ENCODE results near the gene RYR3.
A peak's percentile ranks its signal among the peaks of the same experiment; 100 is the strongest.

The RYR3 gene

DNA sequence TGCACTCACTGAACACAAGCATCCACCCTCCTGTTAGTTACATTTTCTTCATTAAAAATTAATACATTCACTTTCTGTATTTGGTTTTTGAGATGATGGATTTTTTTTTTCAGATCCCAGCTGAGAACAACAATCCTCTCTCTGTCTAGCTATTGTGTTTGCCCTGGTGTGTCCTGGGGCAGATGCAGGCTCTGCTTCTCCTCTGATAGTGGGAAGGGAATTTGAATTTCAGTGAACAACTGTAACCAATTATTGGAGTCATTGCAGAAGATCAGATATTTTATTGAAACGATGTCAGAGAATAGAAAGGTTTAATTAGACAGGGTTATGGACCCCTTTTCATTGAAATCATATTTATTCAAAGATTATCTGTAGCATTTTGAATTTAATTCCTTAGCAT lies 33.1 kb upstream of the RYR3 start:
- peak; percentile 45; the same call in 1 of the 2 replicates for TF ChIP-seq TCF4 (CRISPR knock-in tag; IDR thresholded peaks at IDR 0.05; ENCODE audit: borderline replicate concordance)
- TF ChIP-seq TOX (CRISPR knock-in tag; IDR thresholded peaks at IDR 0.05; ENCODE audit: borderline replicate concordance), result no peak
- no peak for ATAC-seq

DNA sequence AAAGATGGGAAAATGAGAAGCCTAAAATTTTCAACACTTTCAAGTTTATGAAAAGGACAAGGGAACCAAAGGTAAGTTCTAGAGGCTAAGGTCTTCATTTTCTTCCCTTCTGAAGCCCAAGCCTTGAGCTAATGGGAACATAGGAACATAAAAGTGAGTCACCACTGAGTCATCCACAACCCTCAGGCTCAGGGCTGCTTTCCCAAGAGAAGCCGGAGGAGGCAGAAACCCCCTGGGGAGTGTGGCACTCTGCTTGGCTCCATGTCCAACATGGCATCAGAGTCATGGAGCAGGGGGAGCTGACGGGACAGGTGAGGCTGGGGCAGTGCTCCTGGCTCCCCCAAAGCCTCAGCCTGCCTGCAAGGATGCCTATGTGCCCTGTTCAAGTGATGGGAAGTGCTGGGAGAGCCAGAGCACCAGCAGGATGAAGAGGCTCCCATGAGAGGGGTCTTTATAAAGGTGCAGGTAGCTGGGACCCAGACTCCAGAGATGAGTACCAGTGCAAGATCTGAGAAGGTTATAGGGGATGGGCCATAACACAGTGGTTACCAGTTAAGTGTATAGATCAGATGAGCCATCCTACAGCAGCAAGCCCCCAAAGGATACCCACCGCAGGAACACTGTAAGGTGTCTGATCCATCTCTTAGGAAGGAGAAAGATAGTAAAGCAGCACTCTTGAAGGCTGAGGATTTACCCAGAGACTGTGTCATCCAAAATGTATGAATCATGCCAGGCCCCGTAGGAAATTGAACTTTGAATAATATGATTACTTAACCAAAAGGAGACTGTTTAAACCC lies 31.8 kb upstream of the RYR3 start:
- peak; percentile 99 for ATAC-seq
- peak; percentile 16; the same call in 1 of the 2 replicates for TF ChIP-seq ISL1 (CRISPR knock-in tag; IDR thresholded peaks at IDR 0.05)
- TF ChIP-seq ARNTL (CRISPR knock-in tag; IDR thresholded peaks at IDR 0.05; ENCODE audit: borderline replicate concordance, low read depth), result no peak

DNA sequence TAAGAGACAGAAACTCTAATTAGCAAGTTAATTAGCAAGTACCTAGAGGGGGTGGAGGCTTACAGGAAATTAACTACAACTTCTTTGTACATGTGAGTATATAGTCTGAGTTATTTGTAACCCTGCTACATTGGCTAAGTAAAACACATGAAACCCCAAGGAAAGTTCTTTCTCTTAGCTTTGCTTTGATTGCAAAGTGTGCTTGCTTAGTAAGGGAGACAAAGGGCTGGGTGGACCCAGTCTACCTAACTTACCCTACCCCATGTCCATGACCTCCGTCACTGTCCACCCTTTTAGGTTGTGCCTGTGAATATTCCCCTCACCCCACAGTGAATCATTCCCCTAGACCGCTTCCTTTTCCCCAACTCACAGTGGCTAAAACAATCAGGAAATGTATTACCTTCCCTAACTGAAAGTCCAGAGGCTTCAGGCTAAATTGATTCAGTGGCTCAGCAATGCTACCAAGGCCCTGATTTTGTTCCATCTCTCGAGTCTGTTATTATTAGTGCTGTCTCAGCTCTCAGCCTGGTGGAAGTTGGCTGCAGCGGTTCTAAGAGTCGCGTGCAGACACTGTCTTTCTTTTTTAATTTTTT lies 31.1 kb upstream of the RYR3 start:
- ATAC-seq, result peak; percentile 61
- TF ChIP-seq BACH2 (CRISPR knock-in tag; IDR thresholded peaks at IDR 0.05; ENCODE audit: borderline replicate concordance) (no peak), ZFP30 (CRISPR knock-in tag; IDR thresholded peaks at IDR 0.05) (no peak), ARNTL (CRISPR knock-in tag; IDR thresholded peaks at IDR 0.05; ENCODE audit: borderline replicate concordance, low read depth) (no peak), ISL1 (CRISPR knock-in tag; IDR thresholded peaks at IDR 0.05) (no peak), PPARA (CRISPR knock-in tag; IDR thresholded peaks at IDR 0.05; ENCODE audit: borderline replicate concordance) (no peak), CSDC2 (CRISPR knock-in tag; IDR thresholded peaks at IDR 0.05) (no peak)
- TF ChIP-seq, protein P1, sequence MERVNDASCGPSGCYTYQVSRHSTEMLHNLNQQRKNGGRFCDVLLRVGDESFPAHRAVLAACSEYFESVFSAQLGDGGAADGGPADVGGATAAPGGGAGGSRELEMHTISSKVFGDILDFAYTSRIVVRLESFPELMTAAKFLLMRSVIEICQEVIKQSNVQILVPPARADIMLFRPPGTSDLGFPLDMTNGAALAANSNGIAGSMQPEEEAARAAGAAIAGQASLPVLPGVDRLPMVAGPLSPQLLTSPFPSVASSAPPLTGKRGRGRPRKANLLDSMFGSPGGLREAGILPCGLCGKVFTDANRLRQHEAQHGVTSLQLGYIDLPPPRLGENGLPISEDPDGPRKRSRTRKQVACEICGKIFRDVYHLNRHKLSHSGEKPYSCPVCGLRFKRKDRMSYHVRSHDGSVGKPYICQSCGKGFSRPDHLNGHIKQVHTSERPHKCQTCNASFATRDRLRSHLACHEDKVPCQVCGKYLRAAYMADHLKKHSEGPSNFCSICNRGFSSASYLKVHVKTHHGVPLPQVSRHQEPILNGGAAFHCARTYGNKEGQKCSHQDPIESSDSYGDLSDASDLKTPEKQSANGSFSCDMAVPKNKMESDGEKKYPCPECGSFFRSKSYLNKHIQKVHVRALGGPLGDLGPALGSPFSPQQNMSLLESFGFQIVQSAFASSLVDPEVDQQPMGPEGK (CRISPR knock-in tag; IDR thresholded peaks at IDR 0.05; ENCODE audit: borderline replicate concordance), result no peak

DNA sequence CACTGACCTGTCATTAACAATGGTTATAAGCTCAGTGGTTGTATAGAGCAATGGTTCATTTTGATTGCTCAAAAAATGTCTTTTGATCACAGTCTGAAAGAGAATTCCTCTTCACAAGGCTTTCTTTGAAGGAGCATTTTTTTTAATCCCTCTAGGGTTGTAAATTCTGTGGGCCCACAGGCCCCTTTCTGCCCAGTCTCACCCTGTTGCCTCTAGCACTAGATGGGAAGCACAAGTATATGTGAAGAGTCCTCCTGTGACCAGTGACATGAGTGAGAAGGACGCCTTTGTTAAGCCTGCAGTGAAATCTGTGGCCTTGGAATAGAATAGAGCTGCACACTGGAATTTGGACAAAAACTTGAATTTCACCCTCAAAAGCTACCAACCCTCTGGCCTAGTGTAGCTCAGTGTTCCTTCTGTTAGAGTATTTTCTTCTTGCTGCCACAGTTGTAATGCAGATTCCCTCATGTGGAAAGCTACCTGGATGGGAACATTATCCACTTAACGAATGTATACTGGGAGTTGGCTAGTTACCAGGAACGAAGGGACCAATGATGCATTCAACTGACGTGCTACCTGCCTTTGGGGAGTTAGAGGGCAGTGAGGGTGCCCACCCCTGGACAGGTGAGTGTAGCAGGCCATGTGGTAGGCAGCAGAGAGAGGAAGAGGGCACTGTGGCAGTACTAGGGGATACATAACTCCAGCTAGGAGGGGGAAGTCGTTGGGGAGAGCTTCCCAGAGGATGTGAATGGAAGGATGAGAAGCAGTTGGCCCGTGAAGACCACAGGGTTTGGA lies 28.3 kb upstream of the RYR3 start:
- TF ChIP-seq, protein P2, sequence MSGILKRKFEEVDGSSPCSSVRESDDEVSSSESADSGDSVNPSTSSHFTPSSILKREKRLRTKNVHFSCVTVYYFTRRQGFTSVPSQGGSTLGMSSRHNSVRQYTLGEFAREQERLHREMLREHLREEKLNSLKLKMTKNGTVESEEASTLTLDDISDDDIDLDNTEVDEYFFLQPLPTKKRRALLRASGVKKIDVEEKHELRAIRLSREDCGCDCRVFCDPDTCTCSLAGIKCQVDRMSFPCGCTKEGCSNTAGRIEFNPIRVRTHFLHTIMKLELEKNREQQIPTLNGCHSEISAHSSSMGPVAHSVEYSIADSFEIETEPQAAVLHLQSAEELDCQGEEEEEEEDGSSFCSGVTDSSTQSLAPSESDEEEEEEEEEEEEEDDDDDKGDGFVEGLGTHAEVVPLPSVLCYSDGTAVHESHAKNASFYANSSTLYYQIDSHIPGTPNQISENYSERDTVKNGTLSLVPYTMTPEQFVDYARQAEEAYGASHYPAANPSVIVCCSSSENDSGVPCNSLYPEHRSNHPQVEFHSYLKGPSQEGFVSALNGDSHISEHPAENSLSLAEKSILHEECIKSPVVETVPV (CRISPR knock-in tag; IDR thresholded peaks at IDR 0.05), result no peak
- TF ChIP-seq ZNF8 (CRISPR knock-in tag; IDR thresholded peaks at IDR 0.05), result no peak
- TF ChIP-seq ZNF565 (CRISPR knock-in tag; conservative IDR thresholded peaks at IDR 0.05; ENCODE audit: low read depth), result no peak
- TF ChIP-seq, protein P1 (CRISPR knock-in tag; IDR thresholded peaks at IDR 0.05; ENCODE audit: borderline replicate concordance), result no peak
- no peak for TF ChIP-seq ARNTL (CRISPR knock-in tag; IDR thresholded peaks at IDR 0.05; ENCODE audit: borderline replicate concordance, low read depth)
- TF ChIP-seq, protein P3, sequence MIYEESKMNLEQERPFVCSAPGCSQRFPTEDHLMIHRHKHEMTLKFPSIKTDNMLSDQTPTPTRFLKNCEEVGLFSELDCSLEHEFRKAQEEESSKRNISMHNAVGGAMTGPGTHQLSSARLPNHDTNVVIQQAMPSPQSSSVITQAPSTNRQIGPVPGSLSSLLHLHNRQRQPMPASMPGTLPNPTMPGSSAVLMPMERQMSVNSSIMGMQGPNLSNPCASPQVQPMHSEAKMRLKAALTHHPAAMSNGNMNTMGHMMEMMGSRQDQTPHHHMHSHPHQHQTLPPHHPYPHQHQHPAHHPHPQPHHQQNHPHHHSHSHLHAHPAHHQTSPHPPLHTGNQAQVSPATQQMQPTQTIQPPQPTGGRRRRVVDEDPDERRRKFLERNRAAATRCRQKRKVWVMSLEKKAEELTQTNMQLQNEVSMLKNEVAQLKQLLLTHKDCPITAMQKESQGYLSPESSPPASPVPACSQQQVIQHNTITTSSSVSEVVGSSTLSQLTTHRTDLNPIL (CRISPR knock-in tag; IDR thresholded peaks at IDR 0.05; ENCODE audit: low read depth), result no peak
- TF ChIP-seq SNAI2 (CRISPR knock-in tag; IDR thresholded peaks at IDR 0.05), result no peak
- TF ChIP-seq, protein P4, sequence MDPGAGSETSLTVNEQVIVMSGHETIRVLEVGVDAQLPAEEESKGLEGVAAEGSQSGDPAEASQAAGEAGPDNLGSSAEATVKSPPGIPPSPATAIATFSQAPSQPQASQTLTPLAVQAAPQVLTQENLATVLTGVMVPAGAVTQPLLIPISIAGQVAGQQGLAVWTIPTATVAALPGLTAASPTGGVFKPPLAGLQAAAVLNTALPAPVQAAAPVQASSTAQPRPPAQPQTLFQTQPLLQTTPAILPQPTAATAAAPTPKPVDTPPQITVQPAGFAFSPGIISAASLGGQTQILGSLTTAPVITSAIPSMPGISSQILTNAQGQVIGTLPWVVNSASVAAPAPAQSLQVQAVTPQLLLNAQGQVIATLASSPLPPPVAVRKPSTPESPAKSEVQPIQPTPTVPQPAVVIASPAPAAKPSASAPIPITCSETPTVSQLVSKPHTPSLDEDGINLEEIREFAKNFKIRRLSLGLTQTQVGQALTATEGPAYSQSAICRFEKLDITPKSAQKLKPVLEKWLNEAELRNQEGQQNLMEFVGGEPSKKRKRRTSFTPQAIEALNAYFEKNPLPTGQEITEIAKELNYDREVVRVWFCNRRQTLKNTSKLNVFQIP (CRISPR knock-in tag; IDR thresholded peaks at IDR 0.05; ENCODE audit: borderline replicate concordance, low read depth), result no peak
- TF ChIP-seq ZFP3 (CRISPR knock-in tag; IDR thresholded peaks at IDR 0.05), result no peak
- TF ChIP-seq ESRRG (CRISPR knock-in tag; IDR thresholded peaks at IDR 0.05), result no peak
- no peak for TF ChIP-seq CSDC2 (CRISPR knock-in tag; IDR thresholded peaks at IDR 0.05)
- no peak for TF ChIP-seq RARB (CRISPR knock-in tag; IDR thresholded peaks at IDR 0.05)
- no peak for TF ChIP-seq PPARA (CRISPR knock-in tag; IDR thresholded peaks at IDR 0.05; ENCODE audit: borderline replicate concordance)
- TF ChIP-seq BACH2 (CRISPR knock-in tag; IDR thresholded peaks at IDR 0.05; ENCODE audit: borderline replicate concordance), result no peak
- TF ChIP-seq, protein P5, sequence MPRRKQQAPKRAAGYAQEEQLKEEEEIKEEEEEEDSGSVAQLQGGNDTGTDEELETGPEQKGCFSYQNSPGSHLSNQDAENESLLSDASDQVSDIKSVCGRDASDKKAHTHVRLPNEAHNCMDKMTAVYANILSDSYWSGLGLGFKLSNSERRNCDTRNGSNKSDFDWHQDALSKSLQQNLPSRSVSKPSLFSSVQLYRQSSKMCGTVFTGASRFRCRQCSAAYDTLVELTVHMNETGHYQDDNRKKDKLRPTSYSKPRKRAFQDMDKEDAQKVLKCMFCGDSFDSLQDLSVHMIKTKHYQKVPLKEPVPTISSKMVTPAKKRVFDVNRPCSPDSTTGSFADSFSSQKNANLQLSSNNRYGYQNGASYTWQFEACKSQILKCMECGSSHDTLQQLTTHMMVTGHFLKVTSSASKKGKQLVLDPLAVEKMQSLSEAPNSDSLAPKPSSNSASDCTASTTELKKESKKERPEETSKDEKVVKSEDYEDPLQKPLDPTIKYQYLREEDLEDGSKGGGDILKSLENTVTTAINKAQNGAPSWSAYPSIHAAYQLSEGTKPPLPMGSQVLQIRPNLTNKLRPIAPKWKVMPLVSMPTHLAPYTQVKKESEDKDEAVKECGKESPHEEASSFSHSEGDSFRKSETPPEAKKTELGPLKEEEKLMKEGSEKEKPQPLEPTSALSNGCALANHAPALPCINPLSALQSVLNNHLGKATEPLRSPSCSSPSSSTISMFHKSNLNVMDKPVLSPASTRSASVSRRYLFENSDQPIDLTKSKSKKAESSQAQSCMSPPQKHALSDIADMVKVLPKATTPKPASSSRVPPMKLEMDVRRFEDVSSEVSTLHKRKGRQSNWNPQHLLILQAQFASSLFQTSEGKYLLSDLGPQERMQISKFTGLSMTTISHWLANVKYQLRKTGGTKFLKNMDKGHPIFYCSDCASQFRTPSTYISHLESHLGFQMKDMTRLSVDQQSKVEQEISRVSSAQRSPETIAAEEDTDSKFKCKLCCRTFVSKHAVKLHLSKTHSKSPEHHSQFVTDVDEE (CRISPR knock-in tag; IDR thresholded peaks at IDR 0.05), result no peak
- TF ChIP-seq ZNF70 (CRISPR knock-in tag; IDR thresholded peaks at IDR 0.05), result no peak
- no peak for TF ChIP-seq GLIS3 (CRISPR knock-in tag; IDR thresholded peaks at IDR 0.05)
- no peak for TF ChIP-seq OSR1 (CRISPR knock-in tag; IDR thresholded peaks at IDR 0.05)
- ATAC-seq, result no peak
